HG02938 (cell line): ENCODE measurements around the gene OR2F2.

Source experiments
- ATAC-seq: cut with Tn5 transposase; IDR thresholded peaks from one replicate; pipeline ENCODE4 v1.9.1; 2021; ENCODE audit warnings: mild to moderate bottlenecking, moderate library complexity; ENCODE audit not compliant: unreplicated experiment

OR2F2 gene, protein sequence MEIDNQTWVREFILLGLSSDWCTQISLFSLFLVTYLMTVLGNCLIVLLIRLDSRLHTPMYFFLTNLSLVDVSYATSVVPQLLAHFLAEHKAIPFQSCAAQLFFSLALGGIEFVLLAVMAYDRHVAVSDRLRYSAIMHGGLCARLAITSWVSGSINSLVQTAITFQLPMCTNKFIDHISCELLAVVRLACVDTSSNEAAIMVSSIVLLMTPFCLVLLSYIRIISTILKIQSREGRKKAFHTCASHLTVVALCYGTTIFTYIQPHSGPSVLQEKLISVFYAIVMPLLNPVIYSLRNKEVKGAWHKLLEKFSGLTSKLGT

GRCh38 chr7:143934526-143935325 is at the start of gene OR2F2:
OR2F2 (plus strand) TSS chr7:143935233; CDS start chr7:143935233, 0 bp downstream.
- ATAC-seq, result no peak

GRCh38 chr7:143885951-143886350 is 49.1 kb upstream of the OR2F2 start:
- ATAC-seq, result no peak

DNA sequence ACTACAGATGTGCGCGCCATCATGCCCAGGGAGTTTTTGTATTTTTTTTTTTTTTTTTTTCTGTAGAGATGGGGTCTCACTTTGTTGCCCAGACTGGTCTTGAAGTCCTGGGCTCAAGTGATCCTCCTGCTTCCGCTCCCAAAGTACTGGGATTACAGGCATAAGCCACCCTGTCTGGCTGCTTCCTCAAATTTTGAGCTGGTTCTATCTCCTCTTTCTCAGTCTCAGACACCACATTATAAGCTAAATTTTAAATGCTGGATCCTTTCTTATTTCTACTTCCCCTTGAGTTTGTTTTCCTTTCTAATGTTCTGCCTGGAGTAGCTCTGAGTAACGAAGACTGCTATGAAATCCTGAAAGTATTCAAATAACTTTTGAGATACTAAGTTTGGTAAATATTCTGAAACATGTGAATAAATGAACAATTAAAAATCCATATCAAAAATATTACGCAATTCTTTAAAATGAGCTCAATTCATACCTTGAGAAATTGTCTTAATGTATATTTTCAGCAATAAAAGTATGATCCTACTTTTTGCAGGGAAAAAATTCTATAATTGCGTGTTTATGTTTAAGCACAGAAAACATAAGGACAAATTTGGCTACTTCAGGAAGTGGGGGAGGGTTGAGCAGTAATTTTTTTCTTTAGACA is 48.1 kb upstream of the OR2F2 start:
- ATAC-seq, result no peak

DNA sequence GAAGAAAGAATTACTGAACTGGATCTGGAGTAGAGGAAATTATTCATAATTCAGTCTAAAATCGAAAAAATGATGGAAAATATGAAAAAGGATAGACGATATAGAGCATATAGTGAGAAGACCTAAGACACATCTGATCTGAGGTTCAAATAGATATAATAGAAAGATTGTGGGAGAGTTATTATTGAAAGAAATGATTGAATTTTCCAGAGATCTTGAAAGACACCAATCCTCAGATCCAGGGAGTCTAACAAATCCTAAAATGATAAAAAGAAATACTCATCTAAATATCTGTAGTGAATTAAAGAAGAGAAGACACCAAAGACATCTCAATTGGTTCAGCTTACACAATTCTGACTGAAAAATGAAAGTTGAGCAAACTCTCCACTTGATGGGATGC is 46.0 kb upstream of the OR2F2 start:
- no peak for ATAC-seq

GRCh38 chr7:143890558-143890957 is 44.5 kb upstream of the OR2F2 start:
- ATAC-seq, result no peak

DNA sequence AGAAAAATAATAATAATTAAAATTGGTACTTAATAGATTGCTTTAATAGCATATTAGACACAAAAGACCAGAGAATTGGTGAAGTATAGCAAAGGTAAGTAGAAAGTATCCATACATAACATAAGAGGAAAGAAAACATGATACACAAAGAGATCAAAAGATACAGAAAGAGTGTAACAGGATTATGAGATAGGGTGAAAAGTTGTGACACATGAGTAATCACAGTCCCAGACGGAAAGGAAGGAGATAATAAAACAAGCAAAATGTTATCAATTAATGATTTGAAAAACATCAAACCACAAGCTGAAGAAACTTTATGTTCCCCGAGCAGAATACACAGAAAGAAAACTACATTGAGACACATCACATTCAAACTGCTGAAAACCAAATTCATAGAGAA is 43.6 kb upstream of the OR2F2 start:
- ATAC-seq, result no peak

GRCh38 chr7:143892527-143893300 is 42.3 kb upstream of the OR2F2 start:
- ATAC-seq, result peak; percentile 100

- no peak for ATAC-seq
Measured at GRCh38 chr7:143896667-143897066, 38.4 kb upstream of the OR2F2 start.

DNA sequence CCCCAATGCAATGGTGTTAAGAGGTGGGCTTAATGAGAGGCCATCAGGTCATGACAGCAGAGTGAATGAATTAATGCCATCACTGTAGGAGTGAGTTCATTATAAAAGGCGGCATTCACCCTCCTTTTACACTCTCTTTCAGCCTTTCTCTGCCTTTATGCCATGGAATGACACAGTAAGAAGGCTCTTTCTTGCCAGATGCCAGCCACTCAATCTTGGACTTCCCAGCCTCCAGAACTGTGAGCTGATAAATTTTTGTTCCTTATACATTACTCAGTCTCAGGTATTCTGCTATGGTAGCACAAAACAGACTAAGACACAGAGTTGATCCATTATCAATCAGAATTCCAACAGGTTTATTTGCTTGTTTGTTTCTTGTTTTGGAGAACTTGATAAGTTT is 36.2 kb upstream of the OR2F2 start:
- no peak for ATAC-seq

DNA sequence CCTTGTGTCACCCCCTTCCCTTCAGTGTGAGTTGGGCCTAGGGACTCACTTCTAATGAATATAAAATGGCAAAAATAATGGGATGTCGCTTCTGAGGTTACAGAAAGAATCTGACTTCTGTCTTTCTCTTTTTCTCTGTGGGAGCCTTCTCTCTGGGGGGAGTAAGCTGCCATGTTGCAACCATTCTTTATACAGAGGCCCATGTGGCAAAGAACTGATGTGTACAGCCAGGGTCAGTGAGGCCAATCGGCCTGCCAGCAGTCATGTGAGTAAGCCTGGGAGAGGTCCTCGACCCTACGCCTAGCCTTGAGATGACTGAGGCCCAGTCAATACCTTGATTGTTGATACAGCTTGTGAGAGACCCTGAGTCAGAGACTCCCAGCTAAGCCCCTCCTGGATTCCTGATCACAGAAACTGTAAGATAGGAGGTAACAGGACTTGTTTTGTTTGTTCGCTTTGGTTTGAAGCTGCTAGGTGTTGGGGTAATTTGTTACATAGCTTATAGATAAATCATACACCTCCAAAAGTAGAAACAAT is 34.7 kb upstream of the OR2F2 start:
- ATAC-seq, result no peak

- ATAC-seq, result no peak
Measured at GRCh38 chr7:143901332-143901667, 33.7 kb upstream of the OR2F2 start.

DNA sequence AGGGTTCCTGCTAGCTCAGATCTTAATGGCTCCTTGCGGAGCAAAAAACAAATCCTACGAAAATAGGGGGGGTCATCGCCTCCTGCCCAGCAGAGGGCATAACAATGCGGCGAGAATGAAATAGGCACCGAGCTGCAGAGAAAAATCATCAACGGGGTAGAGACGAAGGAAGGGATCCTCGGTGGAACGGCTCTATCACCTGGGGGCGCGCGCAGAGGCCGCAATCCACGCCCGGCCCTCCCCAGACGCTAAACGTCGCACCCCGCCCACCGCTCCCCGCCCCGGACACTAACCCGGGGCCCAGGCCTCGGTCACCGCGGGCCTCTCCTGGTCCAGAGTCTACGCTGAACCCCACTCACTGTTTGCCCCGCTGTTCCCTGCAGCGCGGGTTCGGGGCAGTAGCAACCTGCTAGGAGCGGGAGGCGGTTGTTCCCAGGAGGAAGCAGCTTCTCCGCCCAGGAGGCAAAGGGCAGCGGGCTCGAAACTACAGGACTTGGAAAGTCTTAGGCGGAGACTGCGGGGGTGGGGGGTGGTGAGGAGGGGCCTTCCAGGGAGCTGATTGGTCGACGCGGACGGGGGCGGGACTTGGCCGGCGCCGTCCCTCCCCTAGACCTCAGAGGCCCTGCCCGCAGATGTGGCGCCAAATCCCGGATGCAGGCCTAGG is 33.2 kb upstream of the OR2F2 start, which contains the start of gene TCAF1:
Gene TCAF1, minus strand, starts transcription at position 509 of the 664 bp plus-strand sequence. CDS start 25,568 bp downstream, outside the sequence.
- peak; percentile 88 for ATAC-seq

GRCh38 chr7:143902332-143902899 is 32.6 kb upstream of the OR2F2 start:
- no peak for ATAC-seq

GRCh38 chr7:143905509-143905908 is 29.5 kb upstream of the OR2F2 start:
- no peak for ATAC-seq

- no peak for ATAC-seq
Measured at GRCh38 chr7:143906151-143906550, 28.9 kb upstream of the OR2F2 start.

- ATAC-seq, result no peak
Measured at GRCh38 chr7:143906895-143907294, 28.1 kb upstream of the OR2F2 start.

DNA sequence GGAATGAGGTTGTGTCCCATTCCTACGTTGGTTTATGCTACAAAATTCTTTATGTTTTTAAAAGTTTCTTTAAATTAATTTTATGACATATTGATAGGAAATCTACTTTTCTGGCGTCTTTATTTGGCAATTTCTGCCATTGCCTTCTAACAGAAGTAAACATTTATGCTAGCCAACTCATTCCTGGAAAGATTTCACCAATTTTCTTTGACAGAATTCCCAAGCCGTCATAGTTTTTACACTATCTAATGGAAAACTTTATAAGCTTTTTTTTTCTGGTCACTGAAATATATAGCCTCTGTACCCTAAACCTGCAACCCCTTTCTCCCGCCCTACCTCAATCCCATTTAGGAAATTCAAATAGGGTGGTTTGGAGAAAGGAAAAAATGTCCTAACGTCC is 26.9 kb upstream of the OR2F2 start:
- no peak for ATAC-seq

- ATAC-seq, result no peak
Measured at GRCh38 chr7:143909863-143910262, 25.2 kb upstream of the OR2F2 start.

DNA sequence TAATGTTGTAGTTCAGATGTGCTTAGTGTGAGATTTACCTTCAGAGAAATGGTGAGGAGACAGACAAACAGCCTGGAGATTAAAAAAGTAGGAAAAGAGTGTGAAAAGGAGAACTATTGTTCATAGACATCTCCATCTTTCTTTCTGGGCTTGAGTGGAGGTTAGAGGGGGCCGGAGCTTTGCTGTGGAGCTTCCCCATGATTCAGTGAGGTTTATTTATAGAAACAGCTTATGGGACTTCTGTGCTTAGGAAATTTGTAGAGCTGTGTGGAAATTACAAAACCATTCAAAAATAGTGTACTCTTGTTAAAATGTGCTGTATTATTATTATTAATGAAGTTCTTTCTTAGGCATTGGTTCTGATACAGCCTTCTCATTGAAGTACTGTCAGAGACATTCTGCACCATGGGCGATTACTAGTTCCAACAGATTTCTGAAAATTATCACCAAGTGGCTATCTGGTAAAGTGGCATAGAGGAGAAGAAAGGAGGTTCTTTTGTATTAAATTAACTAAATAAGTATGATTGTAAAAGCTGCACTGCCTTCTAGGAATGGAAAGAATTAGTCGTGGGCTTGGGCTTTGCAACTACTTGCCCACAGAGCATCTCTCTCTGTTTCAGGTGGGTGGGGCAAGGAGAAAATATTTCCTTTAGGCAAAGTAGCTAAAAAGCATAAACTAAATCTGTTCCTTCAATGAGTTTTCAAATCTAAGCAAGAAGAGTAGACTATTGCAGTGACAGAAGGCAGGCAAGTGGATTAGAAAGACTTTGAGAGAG is 24.4 kb upstream of the OR2F2 start:
- ATAC-seq, result no peak
